ENCODE data around the gene RFPL4A.
"Not testable (repeated sequence)": the region's sequence is repeated elsewhere in the genome, so short reads cannot be mapped to it uniquely, and the experiment has no call there.

RFPL4A gene

GRCh38 chr19:55720801-55721200, 38.1 kb upstream of the RFPL4A start:
- H3K9me3 ChIP-seq (ENCODE audit: insufficient read depth, low read length) = peaks cover 15% of the 10 kb centered on the region; the same call in 1 of the 2 replicates
- H3K27me3 ChIP-seq (ENCODE audit: insufficient read depth, insufficient read length) = no peaks in the 10 kb centered on the region

GRCh38 chr19:55723491-55723890, 35.4 kb upstream of the RFPL4A start:
- no peaks in the 10 kb centered on the region for H3K4me1 ChIP-seq (ENCODE audit: insufficient read depth, insufficient read length)
- DNase-seq (ENCODE audit: low read depth, low spot score) = no peak
- H3K9ac ChIP-seq (ENCODE audit: insufficient read length, low read depth) = no peak overlapping the region
- no peaks in the 10 kb centered on the region for H3K36me3 ChIP-seq (ENCODE audit: insufficient read depth, insufficient read length, low read length)
- no peak for TF ChIP-seq YY1 (IDR thresholded peaks at IDR 0.05; ENCODE audit: insufficient read depth, insufficient read length)
- TF ChIP-seq SUZ12 (IDR thresholded peaks at IDR 0.05; ENCODE audit: extremely low read depth, insufficient read depth, insufficient read length) = no peak
- TF ChIP-seq ZNF274 (IDR thresholded peaks at IDR 0.05; ENCODE audit: low read depth, low read length) = no peak
- H3K9me3 ChIP-seq (ENCODE audit: insufficient read depth, low read length) = peaks cover 15% of the 10 kb centered on the region; the same call in 1 of the 2 replicates
- H3K4me3 ChIP-seq (ENCODE audit: insufficient read length, low read depth) = no peak overlapping the region
- no peaks in the 10 kb centered on the region for H3K27me3 ChIP-seq (ENCODE audit: insufficient read depth, insufficient read length)

More at GRCh38 chr19:55720801-55721200, 38.1 kb upstream of the RFPL4A start:
- Histone ChIP-seq H3K9ac (ENCODE audit: insufficient read length, low read depth) (no peak overlapping the region), H3K4me3 (ENCODE audit: insufficient read length, low read depth) (no peak overlapping the region), H3K36me3 (ENCODE audit: insufficient read depth, insufficient read length, low read length) (no peaks in the 10 kb centered on the region), H3K4me1 (ENCODE audit: insufficient read depth, insufficient read length) (no peaks in the 10 kb centered on the region)
- no peak for DNase-seq (ENCODE audit: low read depth, low spot score)
- TF ChIP-seq YY1 (IDR thresholded peaks at IDR 0.05; ENCODE audit: insufficient read depth, insufficient read length) (no peak), ZNF274 (IDR thresholded peaks at IDR 0.05; ENCODE audit: low read depth, low read length) (no peak), SUZ12 (IDR thresholded peaks at IDR 0.05; ENCODE audit: extremely low read depth, insufficient read depth, insufficient read length) (no peak)

- not testable (repeated sequence) for H3K4me3 ChIP-seq (ENCODE audit: insufficient read length, low read depth); H3K9me3 ChIP-seq (ENCODE audit: insufficient read depth, low read length); H3K4me1 ChIP-seq (ENCODE audit: insufficient read depth, insufficient read length); H3K27me3 ChIP-seq (ENCODE audit: insufficient read depth, insufficient read length); DNase-seq (ENCODE audit: low read depth, low spot score); H3K36me3 ChIP-seq (ENCODE audit: insufficient read depth, insufficient read length, low read length); H3K9ac ChIP-seq (ENCODE audit: insufficient read length, low read depth)
Observed at GRCh38 chr19:55730378-55730777, 28.5 kb upstream of the RFPL4A start.

GRCh38 chr19:55738302-55738701, 20.6 kb upstream of the RFPL4A start, which contains the start of gene NLRP9:
NLRP9 (minus strand) TSS chr19:55738402; CDS start chr19:55738374, 28 bp downstream.
- Histone ChIP-seq H3K36me3 (ENCODE audit: insufficient read depth, insufficient read length, low read length) (no peaks in the 10 kb centered on the region), H3K4me1 (ENCODE audit: insufficient read depth, insufficient read length) (no peaks in the 10 kb centered on the region), H3K27me3 (ENCODE audit: insufficient read depth, insufficient read length) (no peaks in the 10 kb centered on the region), H3K9me3 (ENCODE audit: insufficient read depth, low read length) (no peaks in the 10 kb centered on the region), H3K9ac (ENCODE audit: insufficient read length, low read depth) (no peak within 1 kb of the TSS), H3K4me3 (ENCODE audit: insufficient read length, low read depth) (no peak within 1 kb of the TSS)
- no peak for DNase-seq (ENCODE audit: low read depth, low spot score)
- TF ChIP-seq ZNF274 (IDR thresholded peaks at IDR 0.05; ENCODE audit: low read depth, low read length) = no peak
- TF ChIP-seq YY1 (IDR thresholded peaks at IDR 0.05; ENCODE audit: insufficient read depth, insufficient read length) = no peak
- TF ChIP-seq SUZ12 (IDR thresholded peaks at IDR 0.05; ENCODE audit: extremely low read depth, insufficient read depth, insufficient read length) = no peak

GRCh38 chr19:55750715-55751114, 8.2 kb upstream of the RFPL4A start:
- no peaks in the 10 kb centered on the region for H3K36me3 ChIP-seq (ENCODE audit: insufficient read depth, insufficient read length, low read length)
- no peak overlapping the region for H3K4me3 ChIP-seq (ENCODE audit: insufficient read length, low read depth)
- no peaks in the 10 kb centered on the region for H3K9me3 ChIP-seq (ENCODE audit: insufficient read depth, low read length)
- no peak for DNase-seq (ENCODE audit: low read depth, low spot score)
- no peaks in the 10 kb centered on the region for H3K4me1 ChIP-seq (ENCODE audit: insufficient read depth, insufficient read length)
- H3K27me3 ChIP-seq (ENCODE audit: insufficient read depth, insufficient read length) = no peaks in the 10 kb centered on the region
- TF ChIP-seq SUZ12 (IDR thresholded peaks at IDR 0.05; ENCODE audit: extremely low read depth, insufficient read depth, insufficient read length) (no peak), YY1 (IDR thresholded peaks at IDR 0.05; ENCODE audit: insufficient read depth, insufficient read length) (no peak), ZNF274 (IDR thresholded peaks at IDR 0.05; ENCODE audit: low read depth, low read length) (no peak)
- no peak overlapping the region for H3K9ac ChIP-seq (ENCODE audit: insufficient read length, low read depth)

- no peak overlapping the region for H3K4me3 ChIP-seq (ENCODE audit: insufficient read length, low read depth)
- H3K9me3 ChIP-seq (ENCODE audit: insufficient read depth, low read length) = no peaks in the 10 kb centered on the region
Observed at GRCh38 chr19:55753401-55753800, 5.5 kb upstream of the RFPL4A start.

GRCh38 chr19:55756808-55757207, 2.1 kb upstream of the RFPL4A start:
- not testable (repeated sequence) for H3K9ac ChIP-seq (ENCODE audit: insufficient read length, low read depth); H3K4me1 ChIP-seq (ENCODE audit: insufficient read depth, insufficient read length); H3K27me3 ChIP-seq (ENCODE audit: insufficient read depth, insufficient read length); H3K4me3 ChIP-seq (ENCODE audit: insufficient read length, low read depth); H3K9me3 ChIP-seq (ENCODE audit: insufficient read depth, low read length); DNase-seq (ENCODE audit: low read depth, low spot score); H3K36me3 ChIP-seq (ENCODE audit: insufficient read depth, insufficient read length, low read length)

More at GRCh38 chr19:55753401-55753800, 5.5 kb upstream of the RFPL4A start:
- Histone ChIP-seq H3K36me3 (ENCODE audit: insufficient read depth, insufficient read length, low read length) (no peaks in the 10 kb centered on the region), H3K4me1 (ENCODE audit: insufficient read depth, insufficient read length) (no peaks in the 10 kb centered on the region), H3K9ac (ENCODE audit: insufficient read length, low read depth) (no peak overlapping the region), H3K27me3 (ENCODE audit: insufficient read depth, insufficient read length) (no peaks in the 10 kb centered on the region)
- DNase-seq (ENCODE audit: low read depth, low spot score) = no peak
- TF ChIP-seq YY1 (IDR thresholded peaks at IDR 0.05; ENCODE audit: insufficient read depth, insufficient read length) = no peak

- H3K9ac ChIP-seq (ENCODE audit: insufficient read length, low read depth) = no peak overlapping the region
- no peak overlapping the region for H3K4me3 ChIP-seq (ENCODE audit: insufficient read length, low read depth)
- no peaks in the 10 kb centered on the region for H3K4me1 ChIP-seq (ENCODE audit: insufficient read depth, insufficient read length)
- no peaks in the 10 kb centered on the region for H3K36me3 ChIP-seq (ENCODE audit: insufficient read depth, insufficient read length, low read length)
- TF ChIP-seq YY1 (IDR thresholded peaks at IDR 0.05; ENCODE audit: insufficient read depth, insufficient read length) (no peak), ZNF274 (IDR thresholded peaks at IDR 0.05; ENCODE audit: low read depth, low read length) (no peak), SUZ12 (IDR thresholded peaks at IDR 0.05; ENCODE audit: extremely low read depth, insufficient read depth, insufficient read length) (no peak)
- no peaks in the 10 kb centered on the region for H3K9me3 ChIP-seq (ENCODE audit: insufficient read depth, low read length)
- DNase-seq (ENCODE audit: low read depth, low spot score) = no peak
- H3K27me3 ChIP-seq (ENCODE audit: insufficient read depth, insufficient read length) = no peaks in the 10 kb centered on the region
Observed at GRCh38 chr19:55766466-55766865, 7.6 kb downstream of the RFPL4A start.

GRCh38 chr19:55768818-55769217, 9.9 kb downstream of the RFPL4A start, which contains the start of gene RFPL4AL1:
RFPL4AL1 (plus strand) TSS chr19:55769118; CDS start chr19:55771805, 2,687 bp downstream.
- not testable (repeated sequence) for H3K36me3 ChIP-seq (ENCODE audit: insufficient read depth, insufficient read length, low read length); H3K4me3 ChIP-seq (ENCODE audit: insufficient read length, low read depth); H3K9me3 ChIP-seq (ENCODE audit: insufficient read depth, low read length); H3K9ac ChIP-seq (ENCODE audit: insufficient read length, low read depth); H3K4me1 ChIP-seq (ENCODE audit: insufficient read depth, insufficient read length); H3K27me3 ChIP-seq (ENCODE audit: insufficient read depth, insufficient read length); DNase-seq (ENCODE audit: low read depth, low spot score)

GRCh38 chr19:55769632-55770031, 10.7 kb downstream of the RFPL4A start:
- not testable (repeated sequence) for H3K36me3 ChIP-seq (ENCODE audit: insufficient read depth, insufficient read length, low read length); H3K4me3 ChIP-seq (ENCODE audit: insufficient read length, low read depth); H3K4me1 ChIP-seq (ENCODE audit: insufficient read depth, insufficient read length); H3K27me3 ChIP-seq (ENCODE audit: insufficient read depth, insufficient read length); DNase-seq (ENCODE audit: low read depth, low spot score); H3K9ac ChIP-seq (ENCODE audit: insufficient read length, low read depth); H3K9me3 ChIP-seq (ENCODE audit: insufficient read depth, low read length)
